ENCODE data around the gene VPS54.
A peak's percentile ranks its signal among the peaks of the same experiment; 100 is the strongest.
"Not testable (repeated sequence)": the region's sequence is repeated elsewhere in the genome, so short reads cannot be mapped to it uniquely, and the experiment has no call there.

The VPS54 gene

DNA sequence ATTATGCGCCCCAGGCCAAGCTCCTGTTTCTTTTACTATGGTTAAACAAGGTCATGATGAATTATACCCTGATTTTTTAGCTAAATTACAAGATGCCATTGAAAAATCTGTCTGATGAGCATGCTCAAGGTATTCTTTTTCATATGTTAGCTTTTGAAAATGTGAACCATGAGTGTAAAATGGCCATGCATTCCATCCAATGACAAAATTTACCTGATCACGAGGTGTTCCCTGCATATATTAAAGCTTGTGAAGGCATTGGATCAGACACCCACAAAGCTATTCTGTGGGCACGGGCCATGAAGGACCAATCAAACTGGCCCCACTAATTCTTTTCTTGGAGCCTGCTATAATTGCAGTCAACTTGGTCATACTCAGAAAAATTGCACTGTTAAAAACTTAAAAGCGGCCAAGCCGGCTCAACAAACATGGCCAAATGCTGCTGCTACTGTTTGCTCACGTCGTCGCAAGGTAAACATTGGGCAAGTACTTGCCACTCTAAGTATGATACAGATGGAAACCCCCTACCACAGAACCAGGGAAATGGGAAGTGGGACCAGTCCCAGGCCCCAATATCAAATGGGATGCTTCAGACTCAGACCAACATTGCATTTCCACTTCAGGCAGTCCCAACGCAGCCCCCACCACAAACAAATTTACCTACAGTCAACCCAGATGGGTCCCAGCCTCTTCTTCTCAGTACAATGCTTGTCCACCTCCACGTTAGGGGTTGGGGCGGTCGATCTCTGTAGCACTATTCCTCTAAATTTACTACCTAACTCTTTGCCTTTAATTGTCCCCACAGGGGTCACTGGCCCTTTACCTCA lies 27.8 kb downstream of the VPS54 start:
- DNase-seq: not testable (repeated sequence)

DNA sequence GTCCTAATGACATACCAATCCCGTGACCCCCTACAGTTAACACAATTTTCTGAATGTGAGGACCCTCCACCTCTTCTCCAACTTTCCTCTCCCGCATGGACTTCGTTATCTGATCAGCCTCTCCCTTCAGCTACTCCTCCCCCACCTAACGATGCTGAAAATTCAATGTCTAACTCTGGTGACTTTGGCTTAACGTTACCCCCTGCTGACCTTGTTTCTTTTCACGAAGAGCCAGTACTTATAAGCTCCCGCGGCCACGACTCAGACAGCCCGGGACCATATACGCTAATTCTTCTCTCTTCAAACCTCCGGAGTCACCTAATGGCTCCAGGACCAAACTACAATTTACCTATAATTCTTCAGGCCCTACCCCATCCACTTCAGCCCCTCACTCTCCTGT lies 29.2 kb downstream of the VPS54 start:
- DNase-seq: no peak

DNA sequence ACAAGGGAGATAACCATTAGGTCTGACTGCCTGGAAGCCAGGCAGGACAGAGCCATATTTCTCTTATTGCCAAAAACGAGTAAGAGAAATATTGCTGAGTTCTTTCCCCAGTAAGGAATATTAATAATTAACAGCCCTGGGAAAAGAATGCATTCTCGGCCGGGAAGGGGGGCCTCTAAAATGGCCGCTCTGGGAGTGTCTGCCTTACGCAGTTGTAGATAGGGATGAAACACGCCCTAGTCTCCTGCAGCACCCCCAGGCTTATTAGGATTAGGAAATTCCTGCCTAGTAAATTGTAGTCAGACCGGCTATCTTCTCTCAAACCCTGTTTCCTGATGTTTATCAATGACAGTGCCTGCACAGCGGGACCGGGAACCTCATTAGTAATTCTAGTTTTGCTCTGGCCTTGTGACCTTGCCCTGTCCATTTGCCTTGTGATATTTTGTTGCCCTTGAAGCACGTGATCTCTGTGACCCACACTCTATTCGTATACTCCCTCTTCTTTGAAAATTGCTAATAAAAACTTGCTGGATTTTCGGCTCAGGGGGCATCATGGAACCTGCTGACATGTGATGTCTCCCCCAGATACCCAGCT lies 30.3 kb downstream of the VPS54 start:
- not testable (repeated sequence) for DNase-seq

DNA sequence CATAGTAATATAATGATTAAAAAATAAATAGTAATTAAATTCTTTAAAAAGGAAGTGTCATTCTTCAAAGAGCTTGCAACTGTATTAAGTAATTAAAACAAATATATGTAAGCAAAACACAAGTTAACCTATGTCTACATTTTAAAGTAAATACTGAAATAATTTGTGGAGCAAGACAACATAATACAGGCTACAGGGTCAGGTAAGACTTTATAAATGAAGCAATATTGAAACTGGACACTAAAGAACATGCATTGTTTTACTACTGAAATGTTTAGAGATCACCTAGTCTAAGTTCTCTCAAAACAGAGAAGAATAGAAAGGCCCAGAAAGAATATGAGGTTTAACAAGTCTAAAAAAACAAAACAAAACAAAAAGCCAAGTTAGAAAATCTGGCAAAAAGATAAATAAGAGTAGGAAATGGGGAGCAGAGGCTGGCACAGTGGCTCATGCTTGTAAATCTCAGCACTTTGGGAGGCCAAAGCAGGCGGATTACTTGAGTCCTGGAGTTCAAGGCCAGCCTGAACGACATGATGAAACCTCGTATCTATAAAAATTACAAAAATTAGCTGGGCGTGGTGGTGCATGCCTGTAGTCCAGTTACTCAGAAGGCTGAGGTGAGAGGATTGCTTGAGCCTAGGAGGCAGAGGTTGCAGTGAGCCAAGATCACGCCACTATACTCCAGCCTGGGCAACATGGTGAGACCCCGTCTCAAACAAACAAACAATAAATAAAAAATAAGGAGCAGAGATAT lies 34.4 kb downstream of the VPS54 start:
- no peak for DNase-seq

DNA sequence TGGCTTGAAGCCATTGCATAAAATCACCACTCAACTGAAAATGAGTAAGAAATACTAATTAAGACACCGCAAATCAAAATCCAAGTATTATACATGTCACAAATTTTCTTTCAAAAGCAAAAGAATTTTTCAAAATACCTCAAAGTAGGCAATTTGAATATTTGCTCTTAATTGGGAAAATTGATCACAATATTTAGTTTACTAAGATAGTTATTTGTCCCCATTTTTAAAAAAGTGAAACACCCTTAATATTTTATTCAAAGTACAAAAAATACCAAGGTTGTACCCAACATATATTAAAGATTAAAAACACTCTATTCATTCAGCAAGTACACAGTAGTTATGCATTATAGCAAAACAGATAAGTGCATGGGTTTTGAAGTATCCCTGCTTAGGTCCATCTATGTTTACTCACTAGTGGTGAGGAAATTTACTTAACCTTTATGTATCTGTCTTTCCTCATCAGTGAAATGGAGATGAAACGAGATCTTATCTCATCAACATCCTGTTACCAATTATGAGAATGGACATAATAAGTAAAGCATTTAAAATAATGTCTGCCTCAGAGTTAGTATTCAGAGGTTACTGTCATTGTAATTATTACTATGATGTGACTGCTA lies 35.1 kb downstream of the VPS54 start:
- DNase-seq: no peak

DNA sequence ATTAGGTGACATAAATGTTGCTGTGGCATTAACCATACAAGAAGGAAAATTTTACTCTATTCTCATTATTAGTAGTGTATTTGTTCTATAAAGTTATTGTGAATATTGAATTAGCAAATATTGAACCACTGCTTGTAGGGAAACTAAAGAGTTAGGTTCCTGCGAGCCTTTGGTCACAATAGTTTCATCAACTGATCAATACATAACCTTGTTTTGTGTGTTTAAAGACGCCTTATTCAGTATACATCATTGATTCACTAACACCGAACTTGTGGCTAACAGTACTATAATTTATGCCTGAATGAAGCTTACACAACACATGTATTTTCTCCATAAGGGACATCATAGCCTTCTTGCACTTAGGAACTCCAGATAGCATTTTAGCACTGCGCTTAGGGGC lies 36.9 kb downstream of the VPS54 start:
- DNase-seq: no peak

DNA sequence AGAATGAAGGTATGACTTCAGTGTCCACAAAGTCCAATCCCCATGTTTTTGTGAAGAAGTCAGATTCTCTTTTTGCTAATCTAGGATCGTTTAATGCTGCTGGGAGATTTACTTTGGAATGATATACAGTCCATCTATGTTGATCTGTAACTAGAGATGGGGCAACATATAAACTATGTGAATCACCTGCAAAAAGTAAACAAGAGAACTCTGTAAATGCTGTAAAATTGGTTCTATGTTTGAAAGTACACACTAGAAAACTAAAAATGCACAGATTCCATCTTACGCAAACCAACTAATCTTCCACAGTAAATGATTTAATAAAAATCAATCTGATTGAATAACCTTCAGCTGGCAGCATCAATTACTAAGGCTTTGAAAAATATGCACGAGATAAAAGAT lies 37.5 kb downstream of the VPS54 start:
- no peak for DNase-seq

- no peak for DNase-seq
Observed at GRCh38 chr2:63980794-63981193, 38.4 kb downstream of the VPS54 start.

- DNase-seq: peak; percentile 24 to 38
Observed at GRCh38 chr2:63977904-63978303, 41.3 kb downstream of the VPS54 start.

DNA sequence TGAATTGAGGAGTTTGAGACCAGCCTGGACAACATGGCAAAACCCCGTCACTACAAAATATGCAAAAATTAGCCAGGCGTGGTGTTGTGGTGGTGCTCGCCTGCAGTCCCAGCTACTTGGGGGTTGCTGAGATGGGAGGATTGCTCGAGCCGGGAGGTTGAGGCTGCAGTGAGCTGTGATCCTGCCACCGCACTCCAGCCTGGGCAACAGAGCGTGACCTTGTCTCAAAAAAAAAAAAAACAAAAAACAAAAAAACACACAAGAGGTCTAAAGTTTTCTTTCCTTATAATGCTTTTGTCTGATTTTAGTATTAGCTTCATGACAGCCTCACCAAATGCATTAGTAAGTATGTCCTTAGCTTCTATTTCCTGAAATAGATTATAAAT lies 43.1 kb downstream of the VPS54 start:
- DNase-seq: no peak

GRCh38 chr2:63975437-63976124 lies 43.6 kb downstream of the VPS54 start:
- DNase-seq: peak; percentile 21 to 25

GRCh38 chr2:63975036-63975435 lies 44.2 kb downstream of the VPS54 start:
- not testable (repeated sequence) for DNase-seq

GRCh38 chr2:63962186-63962585 lies 57.0 kb downstream of the VPS54 start:
- DNase-seq: no peak

GRCh38 chr2:63950414-63950813 lies 68.8 kb downstream of the VPS54 start:
- DNase-seq: no peak

DNA sequence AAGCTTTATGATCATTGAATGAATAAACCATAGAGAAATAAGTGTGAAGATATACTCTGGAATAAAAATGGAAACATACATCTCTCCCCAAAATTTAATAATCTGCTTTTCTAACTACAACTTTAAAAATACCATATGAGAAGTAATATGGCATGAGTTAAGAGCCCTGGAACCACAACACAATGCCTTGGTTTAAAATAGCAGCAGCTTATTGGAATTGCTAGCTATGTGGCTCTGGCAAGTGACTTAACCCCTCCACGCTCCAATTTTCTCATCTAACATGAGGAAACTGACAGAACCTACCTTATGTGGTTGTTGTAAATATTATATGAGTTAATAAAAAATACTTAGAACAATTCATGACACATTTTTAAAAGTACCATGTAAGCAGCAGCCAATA lies 76.4 kb downstream of the VPS54 start:
- no peak for DNase-seq

GRCh38 chr2:63932104-63932503 lies 87.1 kb downstream of the VPS54 start:
- not testable (repeated sequence) for DNase-seq

DNA sequence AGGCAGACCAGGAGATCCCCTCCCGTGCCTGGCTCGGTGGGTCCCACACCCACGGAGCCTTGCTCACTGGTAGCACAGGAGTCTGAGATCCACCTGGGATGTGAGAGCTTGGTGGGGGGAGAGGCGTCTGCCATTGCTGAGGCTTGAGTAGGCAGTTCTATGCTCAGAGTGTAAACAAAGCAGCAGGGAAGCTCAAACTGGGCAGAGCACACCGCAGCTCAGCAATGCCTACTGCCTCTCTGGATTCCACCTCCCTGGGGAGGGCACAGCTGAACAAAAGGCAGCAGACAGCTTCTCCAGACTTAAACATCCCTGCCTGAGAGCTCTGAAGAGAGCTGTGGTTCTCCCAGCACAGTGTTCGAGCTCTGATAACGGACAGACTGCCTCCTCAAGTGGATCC lies 92.4 kb downstream of the VPS54 start:
- DNase-seq: no peak

DNA sequence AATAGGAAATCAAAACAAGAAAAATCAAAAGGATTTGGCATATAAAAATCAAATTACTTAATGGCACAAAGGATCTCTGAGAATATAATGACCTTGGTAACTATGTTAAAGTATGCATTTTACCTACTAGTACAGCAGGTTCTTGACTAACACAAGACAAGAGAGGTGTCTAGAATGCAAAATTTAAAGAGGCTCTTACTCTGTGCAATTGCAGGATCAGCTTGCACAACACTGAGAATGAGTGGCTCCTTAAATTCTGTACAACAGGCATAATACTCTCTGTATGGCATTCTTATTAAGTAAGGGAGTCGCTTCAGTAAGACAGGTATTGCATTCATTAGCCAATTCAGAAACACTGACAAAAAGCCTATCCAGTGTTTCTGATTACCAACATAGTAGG lies 104.9 kb downstream of the VPS54 start:
- DNase-seq: no peak

DNA sequence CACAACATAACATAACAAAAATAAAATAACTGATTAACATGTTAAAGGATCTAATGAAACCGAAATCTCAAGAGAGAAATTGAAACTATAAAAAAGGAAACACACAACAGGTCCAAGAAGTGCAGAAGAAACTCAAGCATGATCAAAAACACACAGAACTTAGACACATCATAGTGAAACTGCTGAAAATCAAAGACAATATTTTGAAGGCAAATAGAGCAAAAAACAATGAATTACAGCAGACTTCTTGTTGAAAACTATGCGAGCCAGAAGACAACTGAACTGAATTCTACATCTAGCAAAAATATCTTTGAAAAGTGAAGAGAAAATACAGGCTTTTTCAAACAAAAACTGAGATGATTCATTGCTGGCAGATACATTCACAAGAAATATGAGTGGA lies 116.2 kb downstream of the VPS54 start:
- no peak for DNase-seq

GRCh38 chr2:63902149-63902548 lies 117.1 kb downstream of the VPS54 start:
- DNase-seq: no peak

DNA sequence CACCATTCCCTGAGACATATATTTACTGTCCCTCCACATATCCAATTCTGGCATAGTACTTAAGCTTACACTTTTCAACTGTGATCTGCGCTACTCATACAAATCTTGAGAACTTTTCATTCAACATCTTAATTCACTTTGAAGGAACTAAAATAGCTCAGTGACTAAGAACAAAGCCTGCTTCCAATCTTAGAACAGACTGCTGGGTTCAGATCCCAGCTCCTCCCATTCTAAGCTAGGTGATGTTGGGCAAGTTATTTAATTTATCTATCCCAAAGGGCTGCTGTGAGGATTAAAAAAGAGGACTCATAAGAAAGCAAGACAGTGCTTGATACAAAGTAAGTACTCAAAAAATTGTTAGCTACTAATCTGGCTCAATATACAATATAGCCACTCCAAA lies 119.6 kb downstream of the VPS54 start:
- DNase-seq: no peak

DNA sequence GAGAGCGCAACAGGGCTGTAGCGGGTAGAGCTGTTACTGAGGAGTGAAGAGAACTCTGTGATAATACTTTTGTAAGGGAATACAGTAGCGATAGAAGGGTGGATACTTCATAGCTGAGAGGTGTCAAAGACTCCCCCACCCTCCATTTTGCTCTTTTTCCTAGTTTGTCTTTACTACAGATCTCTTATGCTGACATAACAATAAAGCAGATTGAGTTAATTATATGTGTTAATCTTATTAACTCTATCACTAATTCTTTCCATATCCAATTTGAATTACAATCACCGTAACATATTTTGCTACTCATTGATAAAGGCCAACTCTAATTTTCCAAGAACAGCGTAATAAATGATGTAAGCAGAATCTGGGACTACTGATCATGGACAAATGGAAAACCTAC lies 120.4 kb downstream of the VPS54 start:
- no peak for DNase-seq

GRCh38 chr2:63894167-63894566 lies 125.1 kb downstream of the VPS54 start:
- DNase-seq: no peak
